HG02938 (cell line): ENCODE results near the gene PRR36.

Experiments used
- ATAC-seq: cut with Tn5 transposase; IDR thresholded peaks from one replicate; pipeline ENCODE4 v1.9.1; 2021; ENCODE audit warnings: mild to moderate bottlenecking, moderate library complexity; ENCODE audit not compliant: unreplicated experiment

The PRR36 gene

GRCh38 chr19:7872306-7873204, 1.6 kb downstream of the PRR36 start:
- no peak for ATAC-seq

DNA sequence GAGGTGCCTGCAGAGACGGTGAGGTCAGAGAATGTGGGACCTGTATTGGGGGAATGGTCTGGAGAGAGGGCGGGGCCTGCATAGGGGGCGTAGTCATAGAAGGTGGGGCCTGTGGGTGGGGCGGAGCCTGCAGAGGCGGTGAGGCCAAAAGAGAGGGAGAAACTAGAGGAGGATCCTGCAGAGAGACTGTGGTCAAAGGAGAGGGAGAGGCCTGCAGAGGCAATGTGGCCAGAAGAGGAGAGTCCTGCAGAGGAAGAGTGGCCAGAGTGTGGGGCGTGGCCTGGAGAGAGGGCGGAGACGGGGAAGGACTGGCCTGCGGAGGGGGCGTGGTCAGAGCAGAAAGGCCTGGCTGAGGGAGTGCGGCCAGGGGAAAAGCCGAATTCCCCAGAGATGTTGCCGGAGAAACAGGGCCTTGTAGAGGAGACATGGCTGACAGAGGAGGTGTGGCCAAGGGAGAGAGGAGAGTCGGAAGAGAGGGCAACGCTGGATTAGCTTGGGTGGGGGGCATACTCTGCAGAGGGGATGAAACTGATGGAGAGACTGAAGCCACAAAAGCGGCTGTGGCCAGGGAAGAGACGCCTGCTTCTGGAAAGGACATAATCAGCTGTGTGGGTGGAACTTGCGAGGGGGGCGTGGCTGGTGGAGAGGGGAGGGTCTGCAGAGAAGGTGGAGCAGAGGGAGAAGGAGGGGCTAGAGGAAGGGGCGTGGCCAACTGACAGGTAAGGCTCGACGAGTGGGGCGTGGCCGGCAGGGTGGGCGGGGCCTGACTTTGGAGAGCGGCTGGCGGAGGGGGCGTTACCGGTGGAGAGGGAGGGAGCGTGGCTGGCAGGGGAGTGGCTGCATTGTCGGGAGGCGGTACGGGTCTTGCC, 2.5 kb downstream of the PRR36 start:
- ATAC-seq, result no peak

- ATAC-seq, result no peak
Observed at GRCh38 chr19:7870571-7871436, 3.4 kb downstream of the PRR36 start.

GRCh38 chr19:7869910-7870511, 4.2 kb downstream of the PRR36 start:
- no peak for ATAC-seq

DNA sequence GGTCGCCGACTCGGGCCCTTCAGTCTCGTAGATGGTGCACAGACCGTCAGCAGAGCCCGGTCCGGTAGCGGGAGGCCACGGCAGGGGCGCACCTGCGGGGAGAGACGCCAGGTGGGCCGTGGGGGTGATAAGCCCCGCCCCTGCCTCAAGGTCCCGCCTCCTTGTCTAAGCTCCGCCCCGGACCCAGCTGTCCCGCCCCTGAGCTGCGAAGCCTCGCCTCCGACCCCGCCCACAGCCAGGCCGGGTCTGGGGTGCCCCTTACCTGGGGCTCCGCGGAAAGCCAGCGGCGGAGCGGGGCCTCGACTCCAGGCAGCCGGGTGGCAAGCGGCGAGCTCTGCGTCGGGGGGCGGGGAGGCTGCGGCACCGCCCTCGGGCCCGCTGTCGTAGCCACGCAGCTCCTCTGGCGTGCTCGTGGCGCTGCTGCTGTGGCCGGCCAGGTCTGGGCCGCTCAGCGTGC, 4.7 kb downstream of the PRR36 start:
- ATAC-seq, result peak; percentile 41

- peak; percentile 54 for ATAC-seq
Observed at GRCh38 chr19:7868671-7869452, 5.3 kb downstream of the PRR36 start.

GRCh38 chr19:7868326-7868670, 5.9 kb downstream of the PRR36 start:
- ATAC-seq, result no peak

DNA sequence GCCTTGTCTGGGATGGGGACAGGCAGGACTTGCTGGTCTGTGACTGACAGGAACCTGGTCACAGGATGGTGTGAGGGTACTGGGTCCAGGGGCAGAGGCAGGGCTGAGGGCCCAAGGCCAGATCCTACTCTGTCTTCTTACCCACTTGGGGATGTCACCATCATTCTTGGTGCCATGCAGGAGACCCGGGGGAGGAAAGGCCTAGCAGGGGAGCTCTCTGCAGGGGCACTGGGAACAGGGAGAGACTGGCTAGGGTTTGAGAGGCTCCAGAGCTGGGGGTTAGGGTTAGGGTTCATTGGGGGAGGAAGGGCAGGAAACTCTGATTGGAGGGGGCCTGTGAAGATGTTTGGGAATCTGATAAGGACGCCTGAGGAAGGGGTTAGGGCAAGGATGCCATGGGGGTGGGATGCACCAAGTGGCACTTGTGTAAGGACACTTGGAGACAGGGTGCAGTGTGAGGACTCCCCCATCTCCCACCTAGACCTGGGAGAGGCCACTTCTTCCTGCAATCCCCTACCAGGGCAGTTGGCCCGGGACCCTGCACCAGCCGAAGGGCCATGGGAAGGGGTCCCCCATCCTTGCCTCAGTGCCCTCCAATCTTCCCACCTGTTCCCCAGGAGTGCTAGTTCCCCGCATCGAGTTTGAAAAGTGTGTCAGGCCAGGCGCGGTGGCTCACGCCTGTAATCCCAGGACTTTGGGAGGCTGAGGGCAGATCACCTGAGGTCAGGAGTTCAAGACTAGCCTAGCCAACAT, 6.9 kb downstream of the PRR36 start:
- ATAC-seq, result no peak

GRCh38 chr19:7866399-7867091, 7.6 kb downstream of the PRR36 start:
- no peak for ATAC-seq

DNA sequence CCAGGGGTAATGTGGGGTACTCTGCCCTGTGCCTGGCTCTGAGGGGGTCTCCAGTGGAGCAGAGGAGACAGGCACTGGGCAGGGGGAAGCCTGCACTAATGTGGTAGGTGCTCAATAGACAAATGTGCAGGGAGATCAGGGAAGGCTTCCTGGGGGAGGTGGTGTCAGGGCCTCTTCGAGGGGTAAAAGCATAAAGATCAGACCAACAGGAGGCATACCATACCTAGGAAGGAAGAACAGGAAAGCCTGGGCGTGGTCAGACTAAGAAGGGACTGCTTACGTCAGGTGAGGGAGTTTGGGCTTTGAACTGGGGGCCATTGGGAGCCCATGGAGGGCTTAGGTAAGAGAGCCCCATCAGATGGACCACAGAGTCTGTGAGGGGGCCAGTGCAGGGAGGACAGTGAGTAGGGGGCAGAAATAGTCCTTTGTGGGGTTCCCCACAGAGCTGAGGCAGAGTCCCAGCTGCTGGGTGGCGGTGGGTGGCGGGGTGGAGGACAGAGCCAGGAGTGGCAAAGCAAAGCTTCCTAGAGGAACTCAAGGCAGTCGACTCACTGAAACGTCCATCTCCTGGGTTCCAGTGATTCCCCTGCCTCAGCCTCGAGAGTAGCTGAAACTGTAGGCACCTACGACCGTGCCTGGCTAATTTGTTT, 8.8 kb downstream of the PRR36 start:
- ATAC-seq, result no peak

DNA sequence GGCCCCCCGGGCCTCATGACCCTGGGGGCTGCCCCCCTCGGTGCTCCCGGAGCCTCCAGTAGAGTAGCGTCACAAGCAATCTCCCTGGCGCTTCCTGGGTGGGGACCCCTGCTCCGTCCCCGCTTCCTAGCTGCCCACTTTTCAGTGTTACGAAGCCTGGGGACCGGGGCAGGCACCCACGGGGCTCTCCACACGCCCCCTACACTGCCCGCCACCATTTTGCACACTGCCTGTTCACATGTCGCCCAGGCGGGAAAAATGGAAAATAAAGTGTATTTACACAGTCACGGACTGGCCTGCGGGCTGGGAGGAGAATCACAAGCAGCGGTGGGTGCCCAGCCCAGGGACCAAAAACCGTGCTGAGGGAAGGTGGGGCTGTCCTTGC, 9.5 kb downstream of the PRR36 start:
- ATAC-seq, result no peak

DNA sequence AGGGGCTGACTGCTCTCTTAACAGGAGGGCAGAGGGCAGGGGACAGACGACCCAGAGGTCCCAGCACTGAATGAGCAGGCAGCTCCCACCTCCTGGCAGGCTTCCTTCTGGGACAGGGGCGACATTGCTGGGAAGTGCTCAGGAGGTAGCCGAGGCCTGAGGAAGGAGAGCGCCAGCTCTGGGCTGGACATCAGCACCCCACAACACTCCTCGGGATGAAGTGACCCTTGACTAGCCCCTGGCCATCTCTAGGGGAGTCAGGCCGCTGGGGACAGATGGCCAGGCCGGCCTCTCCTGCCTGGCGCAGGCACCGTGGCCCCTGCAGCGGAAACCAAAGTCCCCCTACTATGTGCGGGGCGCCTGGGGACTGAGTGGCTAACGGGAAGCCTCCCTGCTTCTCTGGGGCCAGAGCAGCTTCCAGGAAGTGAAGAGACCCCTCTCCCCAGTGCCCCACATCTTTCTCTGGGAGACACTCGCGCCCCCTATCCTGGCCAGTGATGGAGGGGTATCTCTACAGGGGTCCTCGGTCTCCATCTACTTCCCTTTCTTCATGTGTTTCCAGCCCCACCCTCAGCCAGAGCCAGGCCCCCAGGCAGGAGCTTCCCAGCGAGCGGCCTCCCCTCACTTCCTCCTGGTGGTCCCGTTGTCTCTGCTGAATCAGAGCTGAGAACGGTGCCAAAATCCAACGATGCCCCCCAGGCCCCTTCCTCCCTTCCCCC, 10.1 kb downstream of the PRR36 start:
- ATAC-seq, result no peak

DNA sequence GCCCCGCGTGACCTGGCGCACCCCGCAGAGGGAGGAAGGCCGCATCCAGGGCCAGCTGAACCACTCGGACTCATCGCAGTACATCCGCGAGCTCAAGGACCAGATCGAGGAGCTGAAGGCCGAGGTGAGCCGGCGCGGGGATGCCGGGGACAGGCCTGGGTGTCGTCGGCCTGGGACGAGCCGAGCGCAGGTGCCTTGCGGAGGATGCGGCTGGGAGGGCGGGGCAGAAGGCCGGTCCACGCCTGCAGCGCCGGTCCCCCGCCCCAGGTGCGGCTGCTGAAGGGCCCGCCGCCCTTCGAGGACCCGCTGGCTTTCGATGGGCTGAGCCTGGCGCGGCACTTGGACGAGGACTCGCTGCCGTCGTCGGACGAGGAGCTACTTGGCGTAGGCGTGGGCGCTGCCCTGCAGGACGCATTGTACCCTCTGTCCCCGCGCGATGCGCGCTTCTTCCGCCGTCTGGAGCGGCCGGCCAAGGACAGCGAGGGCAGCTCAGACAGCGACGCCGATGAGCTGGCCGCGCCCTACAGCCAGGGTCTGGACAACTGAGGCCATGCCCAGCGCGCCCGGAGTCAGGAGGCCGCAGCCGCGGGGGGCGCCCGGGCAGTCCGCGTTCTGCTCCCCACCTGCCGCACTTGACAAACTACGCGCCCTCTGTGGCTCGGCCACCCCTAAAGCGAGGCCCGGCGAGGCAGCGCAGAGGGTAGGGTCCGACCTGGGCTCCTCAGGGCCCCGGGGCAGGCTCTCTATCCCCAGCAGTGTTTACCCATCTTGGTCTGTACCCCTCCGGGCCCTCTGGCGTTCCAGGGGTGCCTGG, 10.8 kb downstream of the PRR36 start:
- ATAC-seq, result no peak

GRCh38 chr19:7862413-7862951, 11.7 kb downstream of the PRR36 start:
- no peak for ATAC-seq

GRCh38 chr19:7861619-7862412, 12.4 kb downstream of the PRR36 start:
- no peak for ATAC-seq
